Trophoblast cell (in vitro differentiated cells and primary cell): ENCODE data around the gene KANSL2.
"Not testable (repeated sequence)": the region's sequence is repeated elsewhere in the genome, so short reads cannot be mapped to it uniquely, and the experiment has no call there.

Source experiments
- DNase-seq, 2 donors: peaks; one replicate each; pipeline ENCODE4 v3.0.0-alpha.2; 2016
- H2AFZ ChIP-seq: 2 replicates; pipeline ENCODE4 v1.6.1; 2013; ENCODE audit warnings: low read length, moderate library complexity, mild to moderate bottlenecking; ENCODE audit not compliant: insufficient read depth, poor library complexity
- H2AK5ac ChIP-seq: 2 replicates; pipeline ENCODE4 v1.6.1; 2013; ENCODE audit warnings: mild to moderate bottlenecking, low read length
- H2BK120ac ChIP-seq: 2 replicates; pipeline ENCODE4 v1.6.1; 2013; ENCODE audit warnings: low read length, mild to moderate bottlenecking, moderate library complexity; ENCODE audit not compliant: insufficient read depth, poor library complexity
- H2BK12ac ChIP-seq: 2 replicates; pipeline ENCODE4 v1.6.1; 2013; ENCODE audit warnings: mild to moderate bottlenecking, low read length, moderate library complexity
- H2BK5ac ChIP-seq: 2 replicates; pipeline ENCODE4 v1.6.1; 2013; ENCODE audit warnings: low read length, low read depth, moderate library complexity, mild to moderate bottlenecking; ENCODE audit not compliant: poor library complexity
- H3K14ac ChIP-seq: 2 replicates; pipeline ENCODE4 v1.6.1; 2013; ENCODE audit warnings: mild to moderate bottlenecking, low read length
- H3K18ac ChIP-seq: 2 replicates; pipeline ENCODE4 v1.6.1; 2013; ENCODE audit warnings: mild to moderate bottlenecking, low read length
- H3K23ac ChIP-seq: 2 replicates; pipeline ENCODE4 v1.6.1; 2013; ENCODE audit warnings: low read length
- H3K27ac ChIP-seq: 2 replicates; pipeline ENCODE4 v1.5.1; 2013; ENCODE audit warnings: low read depth, mild to moderate bottlenecking, inconsistent platforms, low read length, moderate library complexity
- H3K27me3 ChIP-seq: 2 replicates; pipeline ENCODE4 v1.6.1; 2013; ENCODE audit warnings: inconsistent platforms, mild to moderate bottlenecking, low read length, moderate library complexity; ENCODE audit not compliant: insufficient read depth
- H3K36me3 ChIP-seq, 2 experiments: 1 replicate in 1 of 2; 2 replicates in 1 of 2; pipeline ENCODE4 v1.6.1; 2013; ENCODE audit warnings: low read length in 2 of 2, mild to moderate bottlenecking in 2 of 2, moderate library complexity in 1 of 2; ENCODE audit not compliant: insufficient read depth in 2 of 2, control insufficient read depth in 1 of 2
- H3K4ac ChIP-seq: 2 replicates; pipeline ENCODE4 v1.6.1; 2013; ENCODE audit warnings: low read depth, mild to moderate bottlenecking, low read length, moderate library complexity
- H3K4me1 ChIP-seq, 2 experiments: 1 replicate in 1 of 2; 2 replicates in 1 of 2; pipeline ENCODE4 v1.6.1; 2013; ENCODE audit warnings: low read length in 2 of 2, mild to moderate bottlenecking in 2 of 2, moderate library complexity in 1 of 2; ENCODE audit not compliant: insufficient read depth in 2 of 2, control insufficient read depth in 1 of 2
- H3K4me2 ChIP-seq: 2 replicates; pipeline ENCODE4 v1.6.1; 2013; ENCODE audit warnings: inconsistent platforms, mild to moderate bottlenecking, low read length, moderate library complexity
- H3K4me3 ChIP-seq: 2 replicates; pipeline ENCODE4 v1.5.1; 2013; ENCODE audit warnings: mild to moderate bottlenecking, low read depth, low read length, inconsistent platforms
- H3K79me1 ChIP-seq: one replicate; pipeline ENCODE4 v1.6.1; 2013; ENCODE audit warnings: low read length
- H3K79me2 ChIP-seq: 2 replicates; pipeline ENCODE4 v1.6.1; 2013; ENCODE audit warnings: low read length, mild to moderate bottlenecking; ENCODE audit not compliant: control insufficient read depth, insufficient read depth, poor library complexity
- H3K9ac ChIP-seq: 2 replicates; pipeline ENCODE4 v1.6.1; 2013; ENCODE audit warnings: mild to moderate bottlenecking, low read length
- H3K9me3 ChIP-seq: 2 replicates; pipeline ENCODE4 v1.6.1; 2013; ENCODE audit warnings: low read depth, mild to moderate bottlenecking, control low read depth, inconsistent platforms, low read length; ENCODE audit not compliant: insufficient read depth
- H4K12ac ChIP-seq: 2 replicates; pipeline ENCODE4 v1.6.1; 2013; ENCODE audit warnings: low read depth, mild to moderate bottlenecking, low read length, moderate library complexity
- H4K8ac ChIP-seq: 2 replicates; pipeline ENCODE4 v1.6.1; 2013; ENCODE audit warnings: low read depth, mild to moderate bottlenecking, low read length, moderate library complexity
- H4K91ac ChIP-seq: one replicate; pipeline ENCODE4 v1.6.1; 2013; ENCODE audit warnings: low read depth, mild to moderate bottlenecking, low read length, moderate library complexity
- WGBS: extraction: QIAGEN DNeasy Blood & Tissue Kit; methylation state at CpG from one replicate; pipeline ENCODE4 v1.1.7; 2013; ENCODE audit warnings: missing lambda C conversion rate; ENCODE audit not compliant: insufficient read length, insufficient coverage; ENCODE audit errors: extremely low coverage; 5-methylcytosine and 5-hydroxymethylcytosine counted together

Gene KANSL2

GRCh38 chr12:48719002-48719401 lies 37.0 kb upstream of the KANSL2 start:
- H3K4me2 ChIP-seq, H2BK120ac ChIP-seq, H3K79me1 ChIP-seq, H3K27me3 ChIP-seq, H3K9me3 ChIP-seq, H2AK5ac ChIP-seq, H2BK5ac ChIP-seq, H3K14ac ChIP-seq, H3K4me1 ChIP-seq, H4K91ac ChIP-seq, H3K23ac ChIP-seq, DNase-seq, H3K18ac ChIP-seq, H4K8ac ChIP-seq, H3K4ac ChIP-seq, H3K9ac ChIP-seq, H4K12ac ChIP-seq, H3K4me3 ChIP-seq, H2AFZ ChIP-seq, H3K36me3 ChIP-seq, H3K27ac ChIP-seq, H2BK12ac ChIP-seq: not testable (repeated sequence)
- no CpG with 5 or more reads among the region's 4 CpGs for WGBS
- peaks cover 18% of the 10 kb centered on the region for H3K79me2 ChIP-seq

- Histone ChIP-seq H2BK5ac (peak overlapping the region; percentile 64), H3K14ac (peak overlapping the region; percentile 65)
- no CpG with 5 or more reads among the region's 21 CpGs for WGBS
Measured at GRCh38 chr12:48717252-48717695, 35.2 kb upstream of the KANSL2 start.

GRCh38 chr12:48716493-48717251 lies 34.6 kb upstream of the KANSL2 start, which contains the start of gene CCNT1:
TSS of gene CCNT1 (minus strand) at chr12:48716707. CDS start at chr12:48716675, 32 bp downstream.
- Histone ChIP-seq H3K14ac (peak within 1 kb of the TSS; percentile 65), H4K12ac (peak within 1 kb of the TSS; percentile 77), H3K4me1 (peaks cover 3 to 5% of the 10 kb centered on the region in 2 experiments), H3K4ac (peak within 1 kb of the TSS; percentile 68), H2BK120ac (peak within 1 kb of the TSS; percentile 76), H3K79me1 (peaks cover 10% of the 10 kb centered on the region), H3K36me3 (peaks cover 13 to 14% of the 10 kb centered on the region in 2 experiments), H3K4me3 (peak within 1 kb of the TSS; percentile 90), H2AK5ac (no peak within 1 kb of the TSS), H3K79me2 (peaks cover 26% of the 10 kb centered on the region), H3K23ac (no peak within 1 kb of the TSS), H4K8ac (peak within 1 kb of the TSS; percentile 89), H2BK5ac (peak within 1 kb of the TSS; percentile 64), H3K27me3 (no peaks in the 10 kb centered on the region), H4K91ac (peak within 1 kb of the TSS; percentile 65), H3K9ac (peak within 1 kb of the TSS; percentile 98), H2AFZ (peak within 1 kb of the TSS; percentile 89), H3K27ac (peak within 1 kb of the TSS; percentile 88), H2BK12ac (no peak within 1 kb of the TSS), H3K18ac (peak within 1 kb of the TSS; percentile 17), H3K9me3 (no peaks in the 10 kb centered on the region), H3K4me2 (peak within 1 kb of the TSS; percentile 77)
- no CpG with 5 or more reads among the region's 61 CpGs for WGBS
- peak; percentile 100 for DNase-seq

More at GRCh38 chr12:48717252-48717695, 35.2 kb upstream of the KANSL2 start:
- Histone ChIP-seq H2AK5ac (no peak overlapping the region), H3K27ac (peak overlapping the region; percentile 83), H3K27me3 (no peaks in the 10 kb centered on the region), H3K23ac (no peak overlapping the region), H4K8ac (peak overlapping the region; percentile 89), H4K91ac (peak overlapping the region; percentile 65), H3K79me1 (peaks cover 10% of the 10 kb centered on the region), H3K4me1 (peaks cover 3 to 5% of the 10 kb centered on the region in 2 experiments), H3K9ac (peak overlapping the region; percentile 73), H3K9me3 (no peaks in the 10 kb centered on the region), H2BK120ac (peak overlapping the region; percentile 76), H3K4me3 (peak overlapping the region; percentile 74), H2BK12ac (no peak overlapping the region), H3K18ac (no peak overlapping the region), H4K12ac (peak overlapping the region; percentile 77), H3K4me2 (peak overlapping the region; percentile 75), H3K36me3 (peaks cover 11% of the 10 kb centered on the region in 2 experiments), H3K4ac (no peak overlapping the region), H2AFZ (peak overlapping the region; percentile 89), H3K79me2 (peaks cover 25% of the 10 kb centered on the region)
- DNase-seq = peak in 1 of 2 donors; percentile 16

- Histone ChIP-seq H3K4me2 (peak overlapping the region; percentile 77), H2BK5ac (peak overlapping the region; percentile 57), H3K4me3 (peak overlapping the region; percentile 90), H4K12ac (peak overlapping the region; percentile 48), H3K79me1 (peaks cover 10% of the 10 kb centered on the region), H3K4me1 (peaks cover 3 to 5% of the 10 kb centered on the region in 2 experiments), H3K4ac (peak overlapping the region; percentile 68), H3K23ac (no peak overlapping the region), H3K18ac (peak overlapping the region; percentile 17), H3K27me3 (no peaks in the 10 kb centered on the region), H2AK5ac (no peak overlapping the region), H3K9ac (peak overlapping the region; percentile 98), H3K79me2 (peaks cover 26% of the 10 kb centered on the region), H2BK120ac (peak overlapping the region; percentile 7), H3K27ac (peak overlapping the region; percentile 88), H4K91ac (peak overlapping the region; percentile 54), H4K8ac (peak overlapping the region; percentile 48), H2AFZ (no peak overlapping the region), H3K14ac (peak overlapping the region; percentile 62), H3K9me3 (no peaks in the 10 kb centered on the region), H2BK12ac (no peak overlapping the region), H3K36me3 (peaks cover 15% of the 10 kb centered on the region in 2 experiments)
- peak in 1 of 2 donors; percentile 44 for DNase-seq
- no CpG with 5 or more reads among the region's 17 CpGs for WGBS
Measured at GRCh38 chr12:48716168-48716492, 34.1 kb upstream of the KANSL2 start.
